Measurements from ENCODE around the gene GSTP1. TPM values are rescaled to one million over a fixed set of nuclear protein-coding genes. Genes with fewer than 3 reads are reported as not detected.

The GSTP1 gene
- total RNA-seq, 1 experiment from 2014 or later = 1,799 TPM

DNA sequence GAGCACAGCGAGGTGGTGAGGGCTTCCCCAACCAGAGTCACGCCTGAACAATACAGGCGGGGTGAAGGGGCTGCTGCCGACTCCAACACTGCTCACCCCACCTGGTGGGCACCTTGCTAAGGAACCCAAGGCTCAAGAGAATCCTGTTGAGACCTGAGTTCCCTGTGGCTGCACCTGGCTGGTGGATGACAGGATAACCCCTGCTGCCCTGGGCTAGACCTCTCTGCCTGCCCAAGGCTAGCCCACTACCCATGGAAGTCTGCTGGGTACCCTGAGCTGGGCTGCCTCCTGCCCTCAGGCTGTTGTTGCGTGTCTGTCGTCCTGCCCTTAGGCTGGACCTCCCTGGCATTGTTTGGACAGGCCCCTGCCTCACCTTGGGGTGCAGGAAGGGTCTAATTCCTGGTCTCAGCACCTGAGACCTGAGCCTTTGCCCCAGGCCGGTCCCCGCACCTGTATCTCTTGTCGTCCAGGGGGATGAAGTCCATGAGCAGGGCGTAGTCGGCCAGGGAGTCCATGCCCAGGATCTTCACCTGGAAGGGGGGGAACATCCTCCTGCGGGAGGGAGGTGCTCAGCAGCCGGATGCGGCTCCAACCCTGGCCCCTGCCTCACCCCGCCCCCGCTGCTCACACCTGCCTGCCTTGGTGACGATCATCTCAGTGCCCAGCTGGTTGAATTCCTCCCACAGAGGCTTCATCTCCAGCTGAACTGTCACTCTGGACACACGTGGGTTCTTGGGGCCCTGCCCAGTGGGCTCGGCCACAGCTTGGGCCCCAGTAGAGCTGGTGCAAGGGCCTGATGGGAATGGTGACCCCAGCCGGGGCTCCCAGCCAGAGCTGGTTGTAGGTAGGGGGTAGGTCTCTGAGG lies 51.0 kb downstream of the GSTP1 start:
- H3K9me3 ChIP-seq = no peaks in the 10 kb centered on the region
- ChIA-PET CTCF (interaction anchor here (1.0 kb wide), 1 partner anchor 17 kb away, joined by 5 read pairs; no protein-coding TSS in a partner anchor), POLR2A (no interaction called here)
- no TSS peak for BruUV-seq (replicated peaks)
- Mint-ChIP-seq H3K27me3 (ENCODE audit: insufficient read depth, unreplicated experiment) (no peaks in the 10 kb centered on the region), H3K36me3 (ENCODE audit: insufficient read depth, unreplicated experiment) (peaks cover 14% of the 10 kb centered on the region), H3K4me1 (ENCODE audit: low read depth, unreplicated experiment) (peaks cover 7% of the 10 kb centered on the region), H3K4me3 (ENCODE audit: unreplicated experiment) (no peak overlapping the region), H3K9me3 (ENCODE audit: unreplicated experiment) (no peaks in the 10 kb centered on the region), H3K27ac (ENCODE audit: unreplicated experiment) (no peak overlapping the region)
- no peaks in the 10 kb centered on the region for H3K36me3 ChIP-seq (ENCODE audit: control insufficient read depth, insufficient read depth, low read length)
- DNase-seq = peak in 1 of 2 experiments; percentile 42
- H3K27me3 ChIP-seq (replicated peaks; ENCODE audit: control insufficient read depth, insufficient read depth, low read length) = no peaks in the 10 kb centered on the region
- intact Hi-C loops (cut with micrococcal nuclease; ENCODE audit: unreplicated experiment) = no loop called here
- peaks cover 11% of the 10 kb centered on the region for H3K4me1 ChIP-seq
- TF ChIP-seq, protein P1, sequence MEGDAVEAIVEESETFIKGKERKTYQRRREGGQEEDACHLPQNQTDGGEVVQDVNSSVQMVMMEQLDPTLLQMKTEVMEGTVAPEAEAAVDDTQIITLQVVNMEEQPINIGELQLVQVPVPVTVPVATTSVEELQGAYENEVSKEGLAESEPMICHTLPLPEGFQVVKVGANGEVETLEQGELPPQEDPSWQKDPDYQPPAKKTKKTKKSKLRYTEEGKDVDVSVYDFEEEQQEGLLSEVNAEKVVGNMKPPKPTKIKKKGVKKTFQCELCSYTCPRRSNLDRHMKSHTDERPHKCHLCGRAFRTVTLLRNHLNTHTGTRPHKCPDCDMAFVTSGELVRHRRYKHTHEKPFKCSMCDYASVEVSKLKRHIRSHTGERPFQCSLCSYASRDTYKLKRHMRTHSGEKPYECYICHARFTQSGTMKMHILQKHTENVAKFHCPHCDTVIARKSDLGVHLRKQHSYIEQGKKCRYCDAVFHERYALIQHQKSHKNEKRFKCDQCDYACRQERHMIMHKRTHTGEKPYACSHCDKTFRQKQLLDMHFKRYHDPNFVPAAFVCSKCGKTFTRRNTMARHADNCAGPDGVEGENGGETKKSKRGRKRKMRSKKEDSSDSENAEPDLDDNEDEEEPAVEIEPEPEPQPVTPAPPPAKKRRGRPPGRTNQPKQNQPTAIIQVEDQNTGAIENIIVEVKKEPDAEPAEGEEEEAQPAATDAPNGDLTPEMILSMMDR (IDR thresholded peaks at IDR 0.05; ENCODE audit: insufficient read depth in 1 of 2, low read depth in 1 of 2, low read length in 1 of 2, severe bottlenecking in 1 of 2, unreplicated experiment in 1 of 2) = no peak
- H3K4me3 ChIP-seq (ENCODE audit: low read depth, low read length) = no peak overlapping the region

DNA sequence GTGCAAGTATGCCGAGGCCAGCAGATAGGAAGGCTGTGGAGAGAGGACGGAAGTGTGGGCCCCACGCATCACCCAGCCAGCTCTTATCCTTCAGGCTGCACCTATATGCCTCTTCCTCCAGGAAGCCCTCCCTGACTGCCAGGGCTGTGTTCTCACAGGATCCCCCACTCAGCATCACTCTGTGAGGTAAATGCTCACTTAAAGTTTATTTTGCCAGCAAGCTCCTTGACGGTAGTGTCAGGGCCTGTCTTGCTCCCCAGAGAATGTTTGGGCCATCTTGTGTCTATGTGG lies 51.6 kb downstream of the GSTP1 start:
- ChIA-PET CTCF (no interaction called here), POLR2A (no interaction called here)
- H3K27me3 ChIP-seq (replicated peaks; ENCODE audit: control insufficient read depth, insufficient read depth, low read length) = no peaks in the 10 kb centered on the region
- peaks cover 13% of the 10 kb centered on the region for H3K4me1 ChIP-seq
- intact Hi-C loops (cut with micrococcal nuclease; ENCODE audit: unreplicated experiment) = no loop called here
- H3K4me3 Mint-ChIP-seq (ENCODE audit: unreplicated experiment) = no peak overlapping the region
- H3K27me3 Mint-ChIP-seq (ENCODE audit: insufficient read depth, unreplicated experiment) = no peaks in the 10 kb centered on the region
- H3K9me3 Mint-ChIP-seq (ENCODE audit: unreplicated experiment) = no peaks in the 10 kb centered on the region
- no peak for DNase-seq
- H3K36me3 ChIP-seq (ENCODE audit: control insufficient read depth, insufficient read depth, low read length) = no peaks in the 10 kb centered on the region
- BruUV-seq (replicated peaks) = no TSS peak
- peaks cover 14% of the 10 kb centered on the region for H3K36me3 Mint-ChIP-seq (ENCODE audit: insufficient read depth, unreplicated experiment)
- peaks cover 7% of the 10 kb centered on the region for H3K4me1 Mint-ChIP-seq (ENCODE audit: low read depth, unreplicated experiment)
- no peak overlapping the region for H3K27ac Mint-ChIP-seq (ENCODE audit: unreplicated experiment)
- no peaks in the 10 kb centered on the region for H3K9me3 ChIP-seq
- TF ChIP-seq, protein P1 (IDR thresholded peaks at IDR 0.05; ENCODE audit: insufficient read depth in 1 of 2, low read depth in 1 of 2, low read length in 1 of 2, severe bottlenecking in 1 of 2, unreplicated experiment in 1 of 2) = no peak
- H3K4me3 ChIP-seq (ENCODE audit: low read depth, low read length) = no peak overlapping the region

Other genes with a start within 250 kb of the GSTP1 start
- gene POLD4, start 230.3 kb upstream of the GSTP1 start, total RNA-seq (2022) = 29.8 and 30.8 TPM in 2 replicates
- gene CLCF1, start 210.2 kb upstream of the GSTP1 start, total RNA-seq (2022) = 4.5 and 5.8 TPM in 2 replicates
- 55.1 and 63.5 TPM in 2 replicates for gene RAD9A, start 191.8 kb upstream of the GSTP1 start, total RNA-seq (2022)
- gene PPP1CA, start 182.0 kb upstream of the GSTP1 start, total RNA-seq (2022) = 384 and 389 TPM in 2 replicates
- gene TBC1D10C, start 179.7 kb upstream of the GSTP1 start, total RNA-seq (2022) = 0.26 TPM in 1 of 2 replicates, not detected in the other
- 0.09 and 0.28 TPM in 2 replicates for gene CARNS1, start 168.1 kb upstream of the GSTP1 start, total RNA-seq (2022)
- gene RPS6KB2, start 155.3 kb upstream of the GSTP1 start, total RNA-seq (2022) = 109 and 116 TPM in 2 replicates
- 0.27 TPM in 1 of 2 replicates, not detected in the other for gene PTPRCAP, start 146.1 kb upstream of the GSTP1 start, total RNA-seq (2022)
- 172 and 176 TPM in 2 replicates for gene CORO1B, start 140.3 kb upstream of the GSTP1 start, total RNA-seq (2022)
- not detected in 2 replicates for gene GPR152, start 131.1 kb upstream of the GSTP1 start, total RNA-seq (2022)
- gene CABP4, start 128.5 kb upstream of the GSTP1 start, total RNA-seq (2022) = not detected in 2 replicates
- 47.9 and 52.2 TPM in 2 replicates for gene TMEM134, start 114.6 kb upstream of the GSTP1 start, total RNA-seq (2022)
- gene AIP, start 100.8 kb upstream of the GSTP1 start, total RNA-seq (2022) = 110 and 112 TPM in 2 replicates
- gene PITPNM1, start 78.4 kb upstream of the GSTP1 start, total RNA-seq (2022) = 65.0 and 78.3 TPM in 2 replicates
- 96.1 and 99.4 TPM in 2 replicates for gene CDK2AP2, start 75.7 kb upstream of the GSTP1 start, total RNA-seq (2022)
- gene CABP2, start 60.4 kb upstream of the GSTP1 start, total RNA-seq (2022) = not detected in 2 replicates
- gene NDUFV1, start 23.1 kb downstream of the GSTP1 start, total RNA-seq (2022) = 358 and 375 TPM in 2 replicates
- gene NUDT8, start 46.1 kb downstream of the GSTP1 start, total RNA-seq (2022) = 15.0 and 18.1 TPM in 2 replicates
- gene TBX10, start 56.0 kb downstream of the GSTP1 start, total RNA-seq (2022) = not detected in 2 replicates
- 2.4 and 4.2 TPM in 2 replicates for gene ACY3, start 66.9 kb downstream of the GSTP1 start, total RNA-seq (2022)
- gene ALDH3B2, start 90.8 kb downstream of the GSTP1 start, total RNA-seq (2022) = 0.26 and 0.54 TPM in 2 replicates

Measured in Caco-2 (cell line).